GM23338 (cell line): Measurements from ENCODE around the gene CISD1.

Experiments used
- EZH2 ChIP-seq: fragments of 200-600 bp; sonication (generic); IDR thresholded peaks from one replicate; pipeline ENCODE4 v1.8.0; 2017; ENCODE audit warnings: antibody characterized with exemption, mild to moderate bottlenecking, low read depth; ENCODE audit not compliant: unreplicated experiment
- EZH2phosphoT487 ChIP-seq: fragments of 200-600 bp; sonication (generic); IDR thresholded peaks from one replicate; pipeline ENCODE4 v1.8.1; 2018; ENCODE audit warnings: antibody characterized with exemption; ENCODE audit not compliant: unreplicated experiment
- JUNB ChIP-seq: IDR thresholded peaks from one replicate; pipeline ENCODE4 v1.6.1; 2016; ENCODE audit warnings: antibody characterized with exemption; ENCODE audit not compliant: unreplicated experiment
- POLR2AphosphoS5 ChIP-seq: IDR thresholded peaks from 2 replicates; pipeline ENCODE4 v1.6.1; 2016; ENCODE audit warnings: antibody characterized with exemption, low read depth
- TF ChIP-seq, protein P1 (sequence below): IDR thresholded peaks from one replicate; pipeline ENCODE4 v1.6.1; 2018; ENCODE audit warnings: antibody characterized with exemption; ENCODE audit not compliant: unreplicated experiment
- TF ChIP-seq, protein P2 (sequence below), 2 experiments: fragments of 200-600 bp in 1 of 2; sonication (generic) in 1 of 2; conservative IDR thresholded peaks; 2 replicates each; pipeline versions ENCODE4 v1.5.1 to v1.6.1; 2016 to 2017; ENCODE audit warnings: antibody characterized with exemption in 2 of 2, low read depth in 2 of 2, mild to moderate bottlenecking in 2 of 2, moderate library complexity in 1 of 2
- TF ChIP-seq, protein P3 (sequence below): IDR thresholded peaks from 2 replicates; pipeline ENCODE4 v1.6.1; 2016; ENCODE audit warnings: antibody characterized with exemption

DNA sequence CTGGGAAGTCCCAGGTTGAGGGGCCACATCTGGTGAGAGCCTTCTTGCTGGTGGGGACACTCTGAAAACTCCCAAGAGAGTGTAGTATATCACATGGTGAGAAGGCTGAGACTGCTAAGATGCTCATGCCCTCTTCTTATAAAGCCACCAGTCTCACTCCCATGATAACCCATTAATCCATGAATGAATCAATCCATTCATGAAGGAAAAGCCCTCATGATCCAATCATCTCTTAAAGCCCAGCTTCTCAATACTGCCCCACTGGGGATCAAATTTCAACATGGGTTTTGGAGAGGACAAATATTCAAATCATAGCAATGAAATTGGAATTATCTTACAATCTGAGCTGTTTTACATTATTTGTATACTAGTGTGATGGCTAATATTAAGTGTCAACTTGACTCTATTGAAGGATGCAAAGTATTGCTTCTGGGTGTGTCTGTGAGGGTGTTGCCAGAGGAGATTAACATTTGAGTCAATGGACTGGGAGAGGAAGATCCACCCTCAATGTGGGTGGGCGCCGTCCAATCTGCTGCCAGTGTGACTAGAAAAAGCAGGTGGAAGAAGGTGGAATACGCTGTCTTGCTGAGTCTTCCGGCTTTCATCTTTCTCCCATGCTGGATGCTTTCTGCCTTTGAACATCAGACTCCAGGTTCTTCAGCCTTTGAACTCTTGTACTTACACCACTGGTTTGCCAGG lies 51.5 kb downstream of the CISD1 start:
- TF ChIP-seq, protein P1, sequence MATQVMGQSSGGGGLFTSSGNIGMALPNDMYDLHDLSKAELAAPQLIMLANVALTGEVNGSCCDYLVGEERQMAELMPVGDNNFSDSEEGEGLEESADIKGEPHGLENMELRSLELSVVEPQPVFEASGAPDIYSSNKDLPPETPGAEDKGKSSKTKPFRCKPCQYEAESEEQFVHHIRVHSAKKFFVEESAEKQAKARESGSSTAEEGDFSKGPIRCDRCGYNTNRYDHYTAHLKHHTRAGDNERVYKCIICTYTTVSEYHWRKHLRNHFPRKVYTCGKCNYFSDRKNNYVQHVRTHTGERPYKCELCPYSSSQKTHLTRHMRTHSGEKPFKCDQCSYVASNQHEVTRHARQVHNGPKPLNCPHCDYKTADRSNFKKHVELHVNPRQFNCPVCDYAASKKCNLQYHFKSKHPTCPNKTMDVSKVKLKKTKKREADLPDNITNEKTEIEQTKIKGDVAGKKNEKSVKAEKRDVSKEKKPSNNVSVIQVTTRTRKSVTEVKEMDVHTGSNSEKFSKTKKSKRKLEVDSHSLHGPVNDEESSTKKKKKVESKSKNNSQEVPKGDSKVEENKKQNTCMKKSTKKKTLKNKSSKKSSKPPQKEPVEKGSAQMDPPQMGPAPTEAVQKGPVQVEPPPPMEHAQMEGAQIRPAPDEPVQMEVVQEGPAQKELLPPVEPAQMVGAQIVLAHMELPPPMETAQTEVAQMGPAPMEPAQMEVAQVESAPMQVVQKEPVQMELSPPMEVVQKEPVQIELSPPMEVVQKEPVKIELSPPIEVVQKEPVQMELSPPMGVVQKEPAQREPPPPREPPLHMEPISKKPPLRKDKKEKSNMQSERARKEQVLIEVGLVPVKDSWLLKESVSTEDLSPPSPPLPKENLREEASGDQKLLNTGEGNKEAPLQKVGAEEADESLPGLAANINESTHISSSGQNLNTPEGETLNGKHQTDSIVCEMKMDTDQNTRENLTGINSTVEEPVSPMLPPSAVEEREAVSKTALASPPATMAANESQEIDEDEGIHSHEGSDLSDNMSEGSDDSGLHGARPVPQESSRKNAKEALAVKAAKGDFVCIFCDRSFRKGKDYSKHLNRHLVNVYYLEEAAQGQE = no peak
- TF ChIP-seq, protein P2, sequence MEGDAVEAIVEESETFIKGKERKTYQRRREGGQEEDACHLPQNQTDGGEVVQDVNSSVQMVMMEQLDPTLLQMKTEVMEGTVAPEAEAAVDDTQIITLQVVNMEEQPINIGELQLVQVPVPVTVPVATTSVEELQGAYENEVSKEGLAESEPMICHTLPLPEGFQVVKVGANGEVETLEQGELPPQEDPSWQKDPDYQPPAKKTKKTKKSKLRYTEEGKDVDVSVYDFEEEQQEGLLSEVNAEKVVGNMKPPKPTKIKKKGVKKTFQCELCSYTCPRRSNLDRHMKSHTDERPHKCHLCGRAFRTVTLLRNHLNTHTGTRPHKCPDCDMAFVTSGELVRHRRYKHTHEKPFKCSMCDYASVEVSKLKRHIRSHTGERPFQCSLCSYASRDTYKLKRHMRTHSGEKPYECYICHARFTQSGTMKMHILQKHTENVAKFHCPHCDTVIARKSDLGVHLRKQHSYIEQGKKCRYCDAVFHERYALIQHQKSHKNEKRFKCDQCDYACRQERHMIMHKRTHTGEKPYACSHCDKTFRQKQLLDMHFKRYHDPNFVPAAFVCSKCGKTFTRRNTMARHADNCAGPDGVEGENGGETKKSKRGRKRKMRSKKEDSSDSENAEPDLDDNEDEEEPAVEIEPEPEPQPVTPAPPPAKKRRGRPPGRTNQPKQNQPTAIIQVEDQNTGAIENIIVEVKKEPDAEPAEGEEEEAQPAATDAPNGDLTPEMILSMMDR (conservative IDR thresholded peaks at IDR 0.05; ENCODE audit: low read depth in 2 of 2) = no peak
- TF ChIP-seq POLR2AphosphoS5 (no peak), EZH2 (no peak), JUNB (no peak), EZH2phosphoT487 (no peak)
- TF ChIP-seq, protein P3, sequence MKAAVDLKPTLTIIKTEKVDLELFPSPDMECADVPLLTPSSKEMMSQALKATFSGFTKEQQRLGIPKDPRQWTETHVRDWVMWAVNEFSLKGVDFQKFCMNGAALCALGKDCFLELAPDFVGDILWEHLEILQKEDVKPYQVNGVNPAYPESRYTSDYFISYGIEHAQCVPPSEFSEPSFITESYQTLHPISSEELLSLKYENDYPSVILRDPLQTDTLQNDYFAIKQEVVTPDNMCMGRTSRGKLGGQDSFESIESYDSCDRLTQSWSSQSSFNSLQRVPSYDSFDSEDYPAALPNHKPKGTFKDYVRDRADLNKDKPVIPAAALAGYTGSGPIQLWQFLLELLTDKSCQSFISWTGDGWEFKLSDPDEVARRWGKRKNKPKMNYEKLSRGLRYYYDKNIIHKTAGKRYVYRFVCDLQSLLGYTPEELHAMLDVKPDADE = no peak
